Activated CD4-positive, alpha-beta T cell treated with anti-CD3 and anti-CD28 coated beads for 36 hours (primary cell): ENCODE measurements around the gene CFAP61. TPM values are rescaled to one million over a fixed set of nuclear protein-coding genes. Genes with fewer than 3 reads are reported as not detected.

Experiments used
- ATAC-seq: fragments of 200-7000 bp; cut with Tn5 transposase; one replicate; pipeline ENCODE4 v1.10.0; 2021; ENCODE audit warnings: mild to moderate bottlenecking, moderate library complexity
- CTCF ChIA-PET: fragments of 350-600 bp; sonication (Branson Sonifier 250); formaldehyde crosslinking; loops from one replicate; lab custom pipeline; 2021; ENCODE audit warnings: antibody characterized with exemption; lab: Charles Lee
- POLR2A ChIA-PET: fragments of 350-600 bp; sonication (Branson Sonifier 250); formaldehyde crosslinking; loops from one replicate; lab custom pipeline; 2021; ENCODE audit warnings: antibody characterized with exemption, inconsistent platforms; lab: Charles Lee
- DNase-seq: peaks from one replicate; pipeline ENCODE4 v3.0.0-alpha.2; 2020
- H3K27ac Mint-ChIP-seq: one replicate; pipeline ENCODE4 v1.8.0; 2021; ENCODE audit warnings: mixed read lengths
- H3K27me3 Mint-ChIP-seq: one replicate; pipeline ENCODE4 v1.8.0; 2021; ENCODE audit warnings: mixed read lengths
- H3K36me3 Mint-ChIP-seq: one replicate; pipeline ENCODE4 v1.8.0; 2021; ENCODE audit warnings: low read depth, mixed read lengths
- H3K4me1 Mint-ChIP-seq: one replicate; pipeline ENCODE4 v1.8.0; 2021; ENCODE audit warnings: mixed read lengths
- H3K4me3 Mint-ChIP-seq: one replicate; pipeline ENCODE4 v1.8.0; 2021; ENCODE audit warnings: mild to moderate bottlenecking, moderate library complexity, mixed read lengths
- H3K9me3 Mint-ChIP-seq: one replicate; pipeline ENCODE4 v1.8.0; 2021; ENCODE audit warnings: low read depth, mixed read lengths
- intact Hi-C, 2 experiments: fragments of 100-400 bp; cut with DNase I in 1 of 2; cut with micrococcal nuclease in 1 of 2; formaldehyde crosslinking; loops; one replicate each; pipeline versions ENCODE4 v1.14.2 to v1.15.1; 2022 to 2024; cut with DNase I, micrococcal nuclease
- total RNA-seq, 2 experiments: library from RNA; stranded (reverse); gene quantifications; one replicate each; pipeline ENCODE4 v1.2.3, GENCODE V29; 2021

CFAP61 gene
- total RNA-seq, 2 experiments from 2014 or later, result 0.39 to 0.51 TPM

GRCh38 chr20:20391766-20392165 lies 339.4 kb downstream of the CFAP61 start:
- no peaks in the 10 kb centered on the region for H3K9me3 Mint-ChIP-seq
- H3K36me3 Mint-ChIP-seq, result peaks cover 5% of the 10 kb centered on the region
- ATAC-seq (no peak), DNase-seq (no peak)
- ChIA-PET POLR2A (no interaction called here), CTCF (no interaction called here)
- no peak overlapping the region for H3K4me3 Mint-ChIP-seq
- no peaks in the 10 kb centered on the region for H3K4me1 Mint-ChIP-seq
- H3K27ac Mint-ChIP-seq, result no peak overlapping the region
- no peaks in the 10 kb centered on the region for H3K27me3 Mint-ChIP-seq
- intact Hi-C loops, result no loop called here

- H3K27ac Mint-ChIP-seq, result no peak overlapping the region
- CTCF ChIA-PET, result no interaction called here
Measured at GRCh38 chr20:20393207-20394120, 341.1 kb downstream of the CFAP61 start.

DNA sequence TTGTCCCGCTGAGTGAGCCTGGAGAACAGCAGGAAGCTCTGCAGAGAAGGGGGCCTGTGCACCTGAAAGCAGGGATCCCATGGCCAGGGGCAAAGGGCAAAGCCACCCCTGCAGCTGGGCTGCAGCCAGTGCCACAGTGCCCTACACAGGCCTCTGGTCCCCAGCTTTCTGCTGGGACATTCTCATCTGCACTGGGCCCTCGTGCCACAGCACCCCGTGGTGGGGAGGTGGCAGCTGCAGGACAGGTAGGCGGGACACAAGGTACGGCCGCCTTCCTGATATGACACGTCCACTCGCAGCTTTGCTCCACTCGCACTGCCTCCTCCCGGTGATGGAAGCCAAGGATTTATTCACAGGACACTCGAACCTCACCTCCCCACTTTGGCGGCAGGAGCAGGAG lies 342.8 kb downstream of the CFAP61 start:
- no peak for ATAC-seq
- no peak overlapping the region for H3K27ac Mint-ChIP-seq
- H3K4me1 Mint-ChIP-seq, result no peaks in the 10 kb centered on the region
- ChIA-PET CTCF (interaction anchor here (0.6 kb wide), 1 partner anchor 60 kb away, joined by 3 read pairs; no protein-coding TSS in a partner anchor), POLR2A (no interaction called here)
- no peaks in the 10 kb centered on the region for H3K9me3 Mint-ChIP-seq
- intact Hi-C loops, result no loop called here
- H3K27me3 Mint-ChIP-seq, result no peaks in the 10 kb centered on the region
- peaks cover 8% of the 10 kb centered on the region for H3K36me3 Mint-ChIP-seq
- H3K4me3 Mint-ChIP-seq, result no peak overlapping the region
- DNase-seq, result no peak

More at GRCh38 chr20:20393207-20394120, 341.1 kb downstream of the CFAP61 start:
- Mint-ChIP-seq H3K9me3 (no peaks in the 10 kb centered on the region), H3K27me3 (no peaks in the 10 kb centered on the region), H3K4me1 (no peaks in the 10 kb centered on the region), H3K4me3 (no peak overlapping the region), H3K36me3 (peaks cover 5% of the 10 kb centered on the region)
- POLR2A ChIA-PET, result no interaction called here
- ATAC-seq (no peak), DNase-seq (no peak)
- intact Hi-C loops, result no loop called here

DNA sequence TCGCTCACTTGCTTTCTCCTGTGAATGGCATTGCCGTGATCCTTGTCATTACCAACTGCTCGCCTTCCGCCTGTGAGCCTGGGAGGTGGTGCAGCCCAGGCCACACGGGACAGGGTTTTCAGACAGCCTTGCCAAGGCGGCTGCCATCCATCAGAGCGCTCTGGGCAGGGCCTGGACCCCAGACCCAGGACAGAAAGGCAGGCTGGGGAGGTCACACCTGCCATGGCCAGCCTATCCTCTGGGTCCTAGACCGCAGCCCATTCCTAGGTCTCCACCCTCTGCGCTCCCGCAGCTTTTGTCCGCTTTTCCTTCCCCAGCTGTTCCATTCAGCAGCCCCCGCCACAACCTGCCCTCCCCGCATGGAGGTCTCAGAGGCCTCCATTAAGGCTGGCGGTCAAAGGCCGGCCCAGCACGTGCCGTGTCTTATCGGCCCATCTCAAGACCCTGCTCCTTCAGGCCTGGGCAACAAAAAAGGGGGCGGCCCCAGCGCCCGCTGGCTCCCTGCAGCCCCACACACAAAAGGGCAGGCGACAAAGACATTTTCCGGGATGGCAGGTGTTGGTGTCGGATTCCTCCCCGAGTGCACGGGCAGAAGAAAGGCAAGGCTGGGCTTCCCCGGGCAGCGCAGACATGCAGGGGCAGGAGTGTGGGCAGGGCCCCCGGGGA lies 343.7 kb downstream of the CFAP61 start:
- CTCF ChIA-PET, result no interaction called here
- Mint-ChIP-seq H3K9me3 (no peaks in the 10 kb centered on the region), H3K36me3 (peaks cover 10% of the 10 kb centered on the region), H3K4me3 (no peak overlapping the region), H3K27me3 (no peaks in the 10 kb centered on the region), H3K4me1 (no peaks in the 10 kb centered on the region), H3K27ac (no peak overlapping the region)
- POLR2A ChIA-PET, result no interaction called here
- no peak for ATAC-seq
- no peak for DNase-seq
- intact Hi-C loops, result no loop called here

DNA sequence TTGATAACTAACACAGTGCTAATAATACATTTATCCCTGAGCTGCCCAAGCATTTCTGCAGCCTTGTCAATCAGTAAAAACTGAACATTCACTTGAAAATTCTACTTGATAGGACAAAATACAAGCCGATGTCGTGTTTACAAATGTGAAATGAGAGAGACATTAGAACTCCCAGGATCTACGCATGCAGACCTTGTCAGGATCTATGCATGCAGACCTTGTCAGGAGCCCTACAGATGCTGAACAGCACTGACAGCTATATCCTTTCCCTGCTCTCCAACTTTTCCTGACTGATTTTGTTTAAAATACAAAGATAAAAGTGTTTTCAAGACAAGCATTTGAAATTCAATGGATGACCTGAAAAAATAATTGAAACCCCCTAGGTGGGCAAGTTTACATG lies 344.5 kb downstream of the CFAP61 start:
- Mint-ChIP-seq H3K9me3 (no peaks in the 10 kb centered on the region), H3K36me3 (peaks cover 10% of the 10 kb centered on the region), H3K27ac (no peak overlapping the region), H3K4me1 (no peaks in the 10 kb centered on the region), H3K4me3 (no peak overlapping the region), H3K27me3 (no peaks in the 10 kb centered on the region)
- DNase-seq, result no peak
- ChIA-PET CTCF (no interaction called here), POLR2A (no interaction called here)
- ATAC-seq, result no peak
- intact Hi-C loops, result no loop called here

DNA sequence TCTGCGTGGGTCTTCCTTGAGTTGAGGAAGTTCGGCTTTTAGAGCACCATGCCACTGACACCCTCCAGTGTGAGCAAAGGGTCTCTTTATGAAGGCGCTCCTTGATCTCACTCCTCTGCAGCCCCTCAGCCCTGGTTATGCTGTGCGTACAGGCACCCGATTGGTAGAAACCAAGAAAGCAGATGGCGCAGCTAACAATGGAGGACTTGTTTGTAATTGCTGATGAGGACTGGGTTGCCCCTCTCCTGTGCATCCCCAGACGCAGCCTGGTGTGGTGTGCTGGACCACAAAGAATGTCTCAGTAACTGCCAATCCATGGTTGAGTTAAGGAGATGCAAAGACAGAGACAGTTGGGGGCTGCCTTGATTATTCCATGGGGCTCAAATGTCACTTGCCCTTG lies 345.8 kb downstream of the CFAP61 start:
- CTCF ChIA-PET, result no interaction called here
- intact Hi-C loops, result no loop called here
- DNase-seq, result no peak
- ATAC-seq, result no peak
- H3K36me3 Mint-ChIP-seq, result peaks cover 12% of the 10 kb centered on the region
- no peaks in the 10 kb centered on the region for H3K9me3 Mint-ChIP-seq
- H3K4me1 Mint-ChIP-seq, result no peaks in the 10 kb centered on the region
- H3K4me3 Mint-ChIP-seq, result no peak overlapping the region
- H3K27ac Mint-ChIP-seq, result no peak overlapping the region
- POLR2A ChIA-PET, result no interaction called here
- H3K27me3 Mint-ChIP-seq, result no peaks in the 10 kb centered on the region

DNA sequence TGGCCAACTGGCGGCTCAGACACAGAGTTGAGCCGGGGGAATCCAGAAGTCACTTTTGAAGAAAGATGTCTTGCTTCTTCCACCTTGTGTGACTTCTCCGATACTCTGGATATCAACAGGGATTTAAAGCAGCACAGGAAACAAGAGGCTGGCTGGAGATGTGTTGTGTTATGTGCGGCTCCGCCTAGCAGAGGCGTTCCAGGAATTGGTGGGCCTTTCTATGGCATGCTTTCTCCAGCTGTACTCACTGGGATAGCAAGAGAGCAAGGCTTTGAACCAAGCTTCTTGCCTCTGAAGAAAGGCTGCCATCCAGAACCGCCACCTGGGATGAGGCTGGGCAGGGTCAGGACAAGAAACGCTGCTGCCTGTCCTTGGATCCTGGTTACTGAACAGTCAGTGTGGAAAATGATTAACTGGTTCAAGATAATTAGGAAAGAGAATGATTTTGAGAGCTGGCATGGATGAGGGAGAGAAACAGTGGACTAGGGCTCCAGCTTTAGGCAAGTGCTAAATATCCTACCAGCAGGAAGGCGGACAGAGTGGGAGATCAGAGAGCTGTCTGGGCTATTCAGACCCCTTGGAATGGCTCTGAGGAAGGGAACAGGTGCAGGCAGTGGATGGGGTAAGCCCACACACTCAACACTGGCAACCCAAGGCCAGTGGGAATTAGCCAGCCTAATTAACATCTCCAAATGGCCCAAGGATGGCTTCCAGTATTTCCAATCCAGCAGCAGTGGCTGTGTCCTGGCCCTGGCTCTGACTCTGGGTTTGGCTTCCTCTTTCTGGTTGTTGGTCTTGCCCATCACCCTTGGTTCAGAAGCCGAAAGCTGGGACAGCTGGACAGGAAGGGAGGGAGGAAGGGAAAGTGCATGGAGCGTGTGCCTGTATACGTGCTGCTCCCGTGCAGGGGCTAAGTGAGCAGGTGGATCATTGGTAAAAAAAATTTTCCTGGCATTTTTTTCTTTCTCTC lies 347.5 kb downstream of the CFAP61 start:
- no peak for ATAC-seq
- H3K27ac Mint-ChIP-seq, result no peak overlapping the region
- H3K9me3 Mint-ChIP-seq, result no peaks in the 10 kb centered on the region
- H3K4me1 Mint-ChIP-seq, result peaks cover under 1% of the 10 kb centered on the region
- no peak for DNase-seq
- intact Hi-C loops, result no loop called here
- no peak overlapping the region for H3K4me3 Mint-ChIP-seq
- ChIA-PET CTCF (interaction anchor here (1.0 kb wide), 1 partner anchor 9 kb away, joined by 3 read pairs; no protein-coding TSS in a partner anchor), POLR2A (no interaction called here)
- peaks cover 14% of the 10 kb centered on the region for H3K36me3 Mint-ChIP-seq
- H3K27me3 Mint-ChIP-seq, result no peaks in the 10 kb centered on the region

DNA sequence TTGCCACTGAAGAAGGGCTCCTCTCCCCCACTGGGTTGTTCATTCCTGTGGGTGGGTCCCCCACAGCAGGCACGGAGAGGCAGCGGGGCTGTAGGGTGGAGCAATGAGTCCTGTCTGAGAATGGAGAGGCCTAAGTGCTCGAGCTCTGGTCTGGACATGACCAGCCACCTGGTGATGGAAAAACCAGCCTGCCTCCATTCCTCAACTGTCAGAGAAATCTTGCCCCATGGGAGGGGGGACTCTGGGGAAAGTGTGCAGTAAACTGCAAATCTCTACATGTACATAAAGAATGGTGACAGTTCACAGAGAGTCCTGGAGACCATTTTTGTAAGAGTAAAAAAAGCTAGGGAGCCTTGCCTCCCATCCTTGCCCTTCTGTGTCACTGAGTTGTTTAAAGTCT lies 349.7 kb downstream of the CFAP61 start:
- H3K27me3 Mint-ChIP-seq, result no peaks in the 10 kb centered on the region
- ATAC-seq (no peak), DNase-seq (no peak)
- intact Hi-C loops, result no loop called here
- POLR2A ChIA-PET, result no interaction called here
- CTCF ChIA-PET, result no interaction called here
- no peak overlapping the region for H3K4me3 Mint-ChIP-seq
- H3K27ac Mint-ChIP-seq, result no peak overlapping the region
- H3K4me1 Mint-ChIP-seq, result peaks cover 9% of the 10 kb centered on the region
- no peaks in the 10 kb centered on the region for H3K9me3 Mint-ChIP-seq
- H3K36me3 Mint-ChIP-seq, result peaks cover 17% of the 10 kb centered on the region

GRCh38 chr20:20404633-20405032 lies 352.3 kb downstream of the CFAP61 start:
- ATAC-seq (no peak), DNase-seq (no peak)
- Mint-ChIP-seq H3K9me3 (no peaks in the 10 kb centered on the region), H3K4me1 (peaks cover 10% of the 10 kb centered on the region), H3K36me3 (peaks cover 18% of the 10 kb centered on the region), H3K27me3 (no peaks in the 10 kb centered on the region), H3K27ac (peak overlapping the region; percentile 67), H3K4me3 (no peak overlapping the region)
- intact Hi-C loops, result no loop called here
- ChIA-PET POLR2A (no interaction called here), CTCF (interaction anchor here (0.9 kb wide), 1 partner anchor 16 kb away, joined by 3 read pairs; no protein-coding TSS in a partner anchor)

GRCh38 chr20:20405623-20406022 lies 353.3 kb downstream of the CFAP61 start:
- DNase-seq, result no peak
- H3K4me3 Mint-ChIP-seq, result no peak overlapping the region
- intact Hi-C loops, result no loop called here
- H3K27ac Mint-ChIP-seq, result no peak overlapping the region
- no peaks in the 10 kb centered on the region for H3K27me3 Mint-ChIP-seq
- H3K36me3 Mint-ChIP-seq, result peaks cover 19% of the 10 kb centered on the region
- ChIA-PET POLR2A (no interaction called here), CTCF (interaction anchor here (0.9 kb wide), 1 partner anchor 15 kb away, joined by 3 read pairs; no protein-coding TSS in a partner anchor)
- peaks cover 12% of the 10 kb centered on the region for H3K4me1 Mint-ChIP-seq
- ATAC-seq, result no peak
- H3K9me3 Mint-ChIP-seq, result no peaks in the 10 kb centered on the region

DNA sequence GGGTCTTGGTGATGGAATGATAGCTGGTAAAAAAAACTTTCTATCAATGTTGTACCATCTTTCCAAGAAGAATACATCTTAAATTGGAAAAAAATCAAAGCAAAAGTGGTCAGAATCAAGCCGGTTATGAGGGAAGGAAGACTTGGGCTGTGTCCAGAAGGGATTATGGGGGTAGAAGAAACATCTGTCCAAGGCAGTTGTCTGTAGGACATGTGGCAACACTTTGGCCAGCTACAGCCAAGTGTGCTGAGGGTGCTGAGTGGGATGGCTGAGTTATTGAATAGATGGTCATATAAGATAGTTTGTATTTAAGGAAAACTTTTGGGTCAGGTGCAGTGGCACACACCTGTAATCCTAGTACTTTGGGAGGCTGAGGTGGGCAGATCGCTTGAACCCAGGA lies 354.0 kb downstream of the CFAP61 start:
- H3K36me3 Mint-ChIP-seq, result peaks cover 17% of the 10 kb centered on the region
- H3K27ac Mint-ChIP-seq, result peak overlapping the region; percentile 14
- H3K4me1 Mint-ChIP-seq, result peaks cover 15% of the 10 kb centered on the region
- CTCF ChIA-PET, result no interaction called here
- no peaks in the 10 kb centered on the region for H3K27me3 Mint-ChIP-seq
- POLR2A ChIA-PET, result no interaction called here
- ATAC-seq (no peak), DNase-seq (no peak)
- intact Hi-C loops, result no loop called here
- no peaks in the 10 kb centered on the region for H3K9me3 Mint-ChIP-seq
- H3K4me3 Mint-ChIP-seq, result no peak overlapping the region
